IMR-90 (cell line): Measurements from ENCODE around the gene ZNF175.

Source experiments
- BHLHE40 ChIP-seq: fragments of 150-350 bp; IDR thresholded peaks from 2 replicates; pipeline ENCODE4 v1.6.1; 2016; ENCODE audit warnings: mild to moderate bottlenecking, low read depth, low read length
- CTCF ChIP-seq: conservative IDR thresholded peaks from 2 replicates; pipeline ENCODE4 v1.5.1; 2012; ENCODE audit warnings: mild to moderate bottlenecking, low read depth, low read length, improper control_type of control experiment
- ELK1 ChIP-seq: fragments of 150-350 bp; IDR thresholded peaks from 2 replicates; pipeline ENCODE4 v1.6.1; 2016; ENCODE audit warnings: low read depth, mild to moderate bottlenecking, low read length, moderate library complexity, borderline replicate concordance
- FOS ChIP-seq: fragments of 150-350 bp; IDR thresholded peaks from 2 replicates; pipeline ENCODE4 v1.6.1; 2016; ENCODE audit warnings: low read depth, low read length
- MAZ ChIP-seq: IDR thresholded peaks from 2 replicates; pipeline ENCODE4 v1.6.1; 2012; ENCODE audit warnings: low read depth, mild to moderate bottlenecking, low read length, improper control_type of control experiment, moderate library complexity, borderline replicate concordance
- POLR2A ChIP-seq: IDR thresholded peaks from 2 replicates; pipeline ENCODE4 v1.6.1; 2012; ENCODE audit warnings: mild to moderate bottlenecking, low read depth, low read length
- RCOR1 ChIP-seq: IDR thresholded peaks from 2 replicates; pipeline ENCODE4 v1.6.1; 2012; ENCODE audit warnings: mild to moderate bottlenecking, low read length, improper control_type of control experiment; ENCODE audit not compliant: insufficient replicate concordance
- RFX5 ChIP-seq: IDR thresholded peaks from 2 replicates; pipeline ENCODE4 v1.8.0; 2012; ENCODE audit warnings: low read depth, mild to moderate bottlenecking, low read length, moderate library complexity

- TF ChIP-seq BHLHE40 = no peak
- TF ChIP-seq CTCF = no peak
- no peak for TF ChIP-seq POLR2A
- no peak for TF ChIP-seq ELK1
- no peak for TF ChIP-seq FOS
- TF ChIP-seq MAZ = no peak
- TF ChIP-seq RCOR1 = no peak
- TF ChIP-seq RFX5 = no peak
Measured at GRCh38 chr19:51599084-51599483, 28.0 kb downstream of the ZNF175 start.
